Measurements from ENCODE around the gene RINT1.

Gene RINT1

GRCh38 chr7:105600720-105601550 lies 68.9 kb downstream of the RINT1 start:
- no peak for DNase-seq

GRCh38 chr7:105602325-105603305 lies 70.6 kb downstream of the RINT1 start:
- no peak for DNase-seq

- no peak for DNase-seq
Observed at GRCh38 chr7:105610165-105610930, 78.3 kb downstream of the RINT1 start.

- DNase-seq = no peak
Observed at GRCh38 chr7:105611856-105612775, 80.1 kb downstream of the RINT1 start.

DNA sequence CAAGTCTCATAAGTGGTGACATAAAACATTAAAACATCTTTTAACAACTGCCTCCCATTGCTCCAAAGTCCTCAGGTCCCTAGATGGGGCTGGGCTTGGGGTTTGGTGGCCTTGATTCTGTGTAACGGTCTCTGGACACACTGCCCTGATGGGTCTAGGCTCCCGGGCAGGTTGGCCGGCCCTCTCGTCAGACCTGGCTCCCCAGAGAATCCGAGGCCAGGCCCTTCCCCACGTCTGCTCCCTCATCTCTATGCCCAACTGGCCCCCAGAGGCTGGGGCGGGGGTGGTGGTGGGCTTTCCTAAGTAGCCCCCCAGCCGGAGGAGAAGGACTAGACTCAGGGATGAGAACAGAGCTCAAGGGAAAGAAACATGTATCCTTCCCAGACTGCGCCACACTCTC lies 80.8 kb downstream of the RINT1 start:
- DNase-seq = no peak

DNA sequence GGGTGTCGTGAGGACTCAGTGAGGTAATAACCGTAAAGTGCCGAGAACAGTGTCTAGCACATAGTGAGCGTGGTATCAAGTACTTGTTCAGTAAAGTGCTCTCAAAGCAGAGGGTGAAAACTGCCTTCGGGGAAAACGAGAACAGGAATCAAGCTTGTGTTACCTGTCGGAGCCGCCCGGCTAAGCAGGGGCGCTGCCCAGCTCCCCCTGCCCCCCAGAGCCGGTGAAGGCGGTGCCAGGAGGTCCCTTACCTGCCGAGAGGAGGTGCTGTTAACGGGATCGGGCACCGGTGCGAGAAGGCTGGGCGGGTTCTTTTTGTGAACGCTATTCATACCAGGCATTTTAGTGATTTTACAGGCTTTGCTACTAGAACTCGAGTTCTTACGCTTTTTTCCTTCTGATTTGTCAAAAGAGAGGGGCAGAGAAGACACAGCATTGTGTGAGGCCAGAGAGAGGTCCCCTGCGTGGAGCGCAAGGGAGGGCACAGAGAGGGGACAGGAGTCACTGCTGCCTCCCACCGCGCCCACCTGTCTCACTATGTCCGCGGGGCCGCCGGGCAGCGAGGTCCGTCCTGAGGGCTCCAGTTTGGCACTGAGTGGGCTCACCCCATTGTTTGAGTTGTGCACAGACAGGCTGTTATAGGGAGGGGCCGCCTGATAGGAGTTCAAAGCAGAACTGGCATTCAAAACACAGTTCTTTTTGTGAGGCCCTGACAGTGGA lies 81.8 kb downstream of the RINT1 start:
- no peak for DNase-seq

DNA sequence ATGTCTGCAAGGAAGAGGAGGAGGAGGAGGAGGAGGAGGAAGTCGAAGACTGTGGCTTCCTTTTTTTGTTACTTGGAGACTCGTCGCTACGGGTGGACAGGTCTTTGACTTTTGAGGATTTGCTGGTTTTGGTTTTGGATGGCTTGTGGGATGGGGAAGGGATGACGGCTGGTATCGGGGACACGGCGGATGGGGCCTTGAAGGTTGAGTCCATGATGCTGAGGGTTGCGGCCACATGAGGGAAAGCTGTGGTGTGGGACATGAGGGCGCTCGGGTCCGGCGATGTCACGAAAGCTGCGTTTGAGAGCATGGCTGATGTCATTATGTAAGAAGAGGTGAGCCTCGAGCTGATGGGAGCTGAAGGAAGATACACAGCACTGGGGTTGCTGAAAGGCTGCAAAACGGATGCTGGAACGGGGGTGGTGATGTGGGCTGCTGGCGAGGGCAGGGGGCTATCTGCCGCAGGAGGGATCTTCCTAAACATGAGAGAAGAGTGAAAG lies 82.4 kb downstream of the RINT1 start:
- DNase-seq = no peak
